ENCODE results near the gene CACNA2D3. TPM values are rescaled to one million over a fixed set of nuclear protein-coding genes. Genes with fewer than 3 reads are reported as not detected.

Gene CACNA2D3
- total RNA-seq, 4 donors from 2014 or later, result 0.94 to 3.6 (median 2.1) TPM

DNA sequence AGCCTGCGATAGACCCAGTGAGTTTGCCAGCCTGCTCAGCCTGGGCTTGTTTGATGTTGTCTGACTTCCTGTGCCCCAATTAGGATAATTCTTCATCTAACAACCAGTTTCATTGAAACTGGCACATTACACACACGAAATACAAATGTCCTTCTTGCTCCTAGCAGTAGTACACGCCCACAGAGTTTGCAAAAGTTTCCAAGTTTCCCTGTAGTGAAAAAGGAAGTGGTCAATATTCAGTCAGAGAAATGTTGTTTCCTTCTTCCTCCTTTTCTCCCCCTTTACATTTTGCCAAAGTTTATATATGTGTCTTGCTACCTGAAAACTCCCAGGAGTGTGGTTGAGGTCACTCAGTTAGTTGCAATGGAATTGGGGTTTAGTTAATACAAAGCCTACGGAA lies 863.9 kb downstream of the CACNA2D3 start:
- TF ChIP-seq, protein P1, sequence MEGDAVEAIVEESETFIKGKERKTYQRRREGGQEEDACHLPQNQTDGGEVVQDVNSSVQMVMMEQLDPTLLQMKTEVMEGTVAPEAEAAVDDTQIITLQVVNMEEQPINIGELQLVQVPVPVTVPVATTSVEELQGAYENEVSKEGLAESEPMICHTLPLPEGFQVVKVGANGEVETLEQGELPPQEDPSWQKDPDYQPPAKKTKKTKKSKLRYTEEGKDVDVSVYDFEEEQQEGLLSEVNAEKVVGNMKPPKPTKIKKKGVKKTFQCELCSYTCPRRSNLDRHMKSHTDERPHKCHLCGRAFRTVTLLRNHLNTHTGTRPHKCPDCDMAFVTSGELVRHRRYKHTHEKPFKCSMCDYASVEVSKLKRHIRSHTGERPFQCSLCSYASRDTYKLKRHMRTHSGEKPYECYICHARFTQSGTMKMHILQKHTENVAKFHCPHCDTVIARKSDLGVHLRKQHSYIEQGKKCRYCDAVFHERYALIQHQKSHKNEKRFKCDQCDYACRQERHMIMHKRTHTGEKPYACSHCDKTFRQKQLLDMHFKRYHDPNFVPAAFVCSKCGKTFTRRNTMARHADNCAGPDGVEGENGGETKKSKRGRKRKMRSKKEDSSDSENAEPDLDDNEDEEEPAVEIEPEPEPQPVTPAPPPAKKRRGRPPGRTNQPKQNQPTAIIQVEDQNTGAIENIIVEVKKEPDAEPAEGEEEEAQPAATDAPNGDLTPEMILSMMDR (IDR thresholded peaks at IDR 0.05; ENCODE audit: low read depth), result no peak

DNA sequence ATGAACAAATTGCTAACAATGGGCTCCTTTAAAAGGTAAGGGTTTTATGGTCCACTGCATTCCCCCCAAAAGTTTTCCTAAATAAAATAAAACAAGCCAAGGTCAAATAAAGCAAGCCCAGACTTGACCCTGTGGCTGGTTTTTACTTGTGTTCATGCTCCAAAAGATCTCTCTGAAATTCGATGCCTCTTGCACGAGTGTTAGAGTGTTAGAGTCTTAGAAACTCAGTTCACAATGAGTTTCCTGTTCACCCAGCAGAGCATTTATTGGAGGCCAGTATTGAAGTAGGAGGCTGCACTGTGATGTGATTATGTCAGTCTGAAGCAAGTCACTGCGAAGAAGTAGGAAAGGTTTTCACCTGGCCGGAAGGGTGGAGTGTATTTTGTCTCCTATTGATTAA lies 865.4 kb downstream of the CACNA2D3 start:
- TF ChIP-seq, protein P1 (IDR thresholded peaks at IDR 0.05; ENCODE audit: low read depth), result no peak

DNA sequence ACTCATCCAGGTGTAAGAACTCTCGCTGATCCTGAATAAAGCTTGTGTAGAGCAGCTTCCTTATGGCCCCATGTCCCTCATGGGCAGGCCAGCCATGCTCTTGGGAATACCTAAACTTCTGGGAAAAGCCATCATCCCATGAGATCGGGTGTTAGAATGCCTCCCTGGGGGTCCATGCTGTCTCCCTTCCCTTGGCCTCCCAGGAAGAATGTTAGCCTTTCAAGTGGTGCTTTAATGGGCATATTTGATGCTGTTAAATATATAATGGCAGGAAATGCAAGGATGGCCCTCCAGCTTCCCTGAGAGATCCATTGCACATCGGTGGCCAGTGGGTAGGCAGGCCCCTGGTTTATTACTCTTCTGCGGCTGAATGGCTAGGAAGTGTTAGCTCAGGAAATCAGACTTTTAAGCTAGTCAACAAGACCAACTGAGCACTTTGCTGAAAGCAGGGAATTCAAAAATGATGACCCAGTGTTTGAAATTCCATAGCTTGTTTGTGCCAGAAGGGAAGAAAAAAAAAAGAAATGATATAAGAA lies 866.0 kb downstream of the CACNA2D3 start:
- TF ChIP-seq, protein P1 (IDR thresholded peaks at IDR 0.05; ENCODE audit: low read depth), result no peak

DNA sequence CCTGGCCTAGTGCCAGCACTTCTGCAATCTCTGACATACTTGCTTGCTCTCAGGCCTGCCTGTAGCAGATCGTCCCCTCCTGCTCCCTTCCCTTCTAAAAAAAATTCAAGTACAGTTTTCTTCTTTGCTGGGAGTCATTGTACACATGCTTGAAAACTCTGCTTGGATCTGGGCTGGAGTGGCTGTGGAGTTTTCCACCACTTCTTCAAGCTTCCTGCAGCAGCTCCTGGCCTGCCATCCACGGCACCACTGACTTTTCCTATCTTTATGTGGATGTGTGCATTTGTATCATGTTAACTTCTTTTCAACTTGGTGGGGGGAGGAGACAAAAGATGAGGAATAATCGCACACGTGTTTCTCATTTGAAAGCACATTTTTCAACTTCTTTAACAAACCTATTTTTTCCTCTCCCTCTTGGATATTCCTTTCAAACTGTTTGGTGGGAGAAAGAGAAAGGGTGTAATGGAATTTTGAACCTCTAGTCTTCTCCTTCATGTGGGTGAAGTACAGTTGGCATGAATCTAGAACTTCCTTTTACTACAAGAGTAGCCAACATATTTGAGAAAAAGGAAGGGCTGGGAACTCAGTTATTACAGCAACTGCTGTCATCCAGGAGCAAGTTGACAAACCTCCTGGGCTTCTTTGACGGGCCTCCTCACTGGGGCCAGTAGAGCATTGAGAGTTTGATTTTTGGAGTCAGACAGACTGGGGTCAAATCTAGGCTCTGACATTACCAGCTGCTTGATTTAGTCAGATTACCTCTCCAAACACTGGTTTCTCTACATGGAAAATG lies 866.7 kb downstream of the CACNA2D3 start:
- TF ChIP-seq, protein P1 (IDR thresholded peaks at IDR 0.05; ENCODE audit: low read depth), result no peak

DNA sequence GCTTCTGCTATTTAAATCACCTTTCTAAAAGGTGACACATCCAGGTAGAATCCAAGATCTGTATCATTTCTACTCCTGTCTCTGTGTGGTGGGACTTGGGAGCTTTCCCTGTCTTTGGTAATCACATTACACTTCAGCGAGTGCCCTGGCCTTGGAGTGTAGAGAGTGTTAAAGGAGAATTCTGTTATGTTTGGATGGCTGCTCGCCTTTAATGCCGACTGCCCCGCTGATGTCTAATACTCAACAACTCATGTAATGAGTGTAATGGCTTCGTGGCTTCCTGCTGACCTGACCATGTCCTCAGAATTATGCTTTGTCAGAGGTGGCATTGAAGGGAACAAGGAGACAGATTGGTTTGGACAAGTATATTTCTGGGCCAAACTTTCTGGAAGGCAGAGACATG lies 871.8 kb downstream of the CACNA2D3 start:
- TF ChIP-seq, protein P1 (IDR thresholded peaks at IDR 0.05; ENCODE audit: low read depth), result no peak

DNA sequence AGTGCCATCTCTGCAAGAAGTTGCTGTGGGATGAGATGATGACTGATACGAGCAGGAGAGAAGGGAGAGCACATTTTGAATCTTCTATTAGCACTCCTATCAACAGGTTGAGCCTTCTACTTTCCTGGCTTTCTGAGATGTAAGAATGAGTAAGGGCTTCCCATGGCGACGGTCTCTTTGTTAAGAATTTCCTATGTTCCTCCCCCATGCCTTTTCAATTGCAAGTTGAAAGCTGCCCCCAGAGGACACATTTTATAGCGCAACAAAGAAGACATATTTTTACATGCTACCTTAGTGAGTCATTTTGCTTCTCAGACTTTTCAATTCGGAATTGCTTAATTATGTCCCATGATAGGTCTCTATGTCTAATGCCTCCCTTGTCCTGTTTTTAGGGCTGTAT lies 876.8 kb downstream of the CACNA2D3 start:
- TF ChIP-seq, protein P1 (IDR thresholded peaks at IDR 0.05; ENCODE audit: low read depth), result no peak

DNA sequence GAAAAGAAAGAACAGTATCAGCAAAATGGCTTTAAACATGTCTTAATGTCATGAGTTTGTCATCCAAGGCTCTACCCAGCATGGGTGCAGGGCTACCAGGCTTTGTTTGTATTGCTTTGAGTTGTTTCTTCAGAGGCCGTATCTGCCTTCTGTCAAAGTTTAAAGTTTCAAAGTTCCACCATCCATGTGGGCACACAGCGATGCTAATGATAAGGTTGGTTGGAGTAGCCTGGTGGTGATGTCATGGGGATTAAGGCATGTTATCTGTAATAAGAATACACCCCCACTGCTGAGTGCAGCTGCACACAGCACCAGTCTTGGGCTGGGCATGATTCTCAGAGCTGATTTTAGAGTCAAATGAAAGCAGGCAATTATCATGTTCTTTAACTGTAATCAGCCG lies 877.5 kb downstream of the CACNA2D3 start:
- TF ChIP-seq, protein P1 (IDR thresholded peaks at IDR 0.05; ENCODE audit: low read depth), result no peak
